IMR-90 (cell line): ENCODE results near the gene LONP1. TPM values are rescaled to one million over a fixed set of nuclear protein-coding genes. Genes with fewer than 3 reads are reported as not detected.

Experiments used
- ATAC-seq: fragments of 200-7000 bp; cut with Tn5 transposase; 2 replicates; pipeline ENCODE4 v1.9.1; 2020; ENCODE audit warnings: low read depth, mild to moderate bottlenecking, moderate library complexity
- BruUV-seq: library from RNA; stranded (reverse); fragments of 400-500 nt; replicated peaks from 2 replicates; lab custom pipeline; 2021; lab: Mats Ljungman, UMichigan
- CTCF ChIA-PET: fragments of 300-600 bp; formaldehyde crosslinking; extraction: SDS; loops from one replicate; lab custom pipeline; 2021; ENCODE audit warnings: antibody characterized with exemption; lab: Yijun Ruan, JAX
- POLR2A ChIA-PET: fragments of 300-600 bp; sonication (Branson Sonifier 250); formaldehyde crosslinking; loops from one replicate; lab custom pipeline; 2022; ENCODE audit warnings: antibody characterized with exemption; ENCODE audit not compliant: unreplicated experiment; lab: Charles Lee
- DNase-seq: peaks from one replicate; pipeline ENCODE4 v3.0.0; 2013
- H2AFZ ChIP-seq: replicated peaks from 2 replicates; pipeline ENCODE3; 2013; ENCODE audit warnings: low read length, mild to moderate bottlenecking; ENCODE audit not compliant: poor library complexity
- H2AK5ac ChIP-seq: 2 replicates; pipeline ENCODE4 v1.6.1; 2013; ENCODE audit warnings: low read depth, low read length, inconsistent platforms
- H2AK9ac ChIP-seq: replicated peaks from 2 replicates; pipeline ENCODE3; 2013; ENCODE audit warnings: mild to moderate bottlenecking, low read depth, low read length, moderate library complexity; ENCODE audit not compliant: poor library complexity
- H2BK120ac ChIP-seq: 2 replicates; pipeline ENCODE4 v1.6.1; 2013; ENCODE audit warnings: low read depth, low read length, inconsistent platforms
- H2BK15ac ChIP-seq: 3 replicates; pipeline ENCODE4 v1.6.1; 2013; ENCODE audit warnings: low read depth, low read length, inconsistent platforms
- H2BK20ac ChIP-seq: 2 replicates; pipeline ENCODE4 v1.6.1; 2013; ENCODE audit warnings: low read depth, mild to moderate bottlenecking, inconsistent platforms, low read length, moderate library complexity
- H2BK5ac ChIP-seq: 2 replicates; pipeline ENCODE4 v1.6.1; 2013; ENCODE audit warnings: mild to moderate bottlenecking, low read depth, low read length, inconsistent platforms; ENCODE audit not compliant: poor library complexity, severe bottlenecking
- H3K14ac ChIP-seq: replicated peaks from 2 replicates; pipeline ENCODE4 v1.6.1; 2013; ENCODE audit warnings: low read depth, low read length, inconsistent platforms
- H3K18ac ChIP-seq: 2 replicates; pipeline ENCODE4 v1.6.1; 2013; ENCODE audit warnings: low read depth, low read length, control low read depth
- H3K23ac ChIP-seq: 2 replicates; pipeline ENCODE4 v1.6.1; 2013; ENCODE audit warnings: low read depth, low read length, inconsistent platforms
- H3K27ac ChIP-seq: 2 replicates; pipeline ENCODE4 v1.5.1; 2013; ENCODE audit warnings: mild to moderate bottlenecking, control low read depth, low read length; ENCODE audit not compliant: insufficient read depth
- H3K27me3 ChIP-seq: 2 replicates; pipeline ENCODE4 v1.6.1; 2013; ENCODE audit warnings: low read length; ENCODE audit not compliant: control insufficient read depth, insufficient read depth
- H3K36me3 ChIP-seq: 2 replicates; pipeline ENCODE4 v1.6.1; 2013; ENCODE audit warnings: low read length, mixed read lengths; ENCODE audit not compliant: control insufficient read depth, insufficient read depth
- H3K4ac ChIP-seq: 2 replicates; pipeline ENCODE4 v1.6.1; 2013; ENCODE audit warnings: low read depth, low read length, inconsistent platforms
- H3K4me1 ChIP-seq: 2 replicates; pipeline ENCODE4 v1.6.1; 2013; ENCODE audit warnings: low read length, mixed read lengths; ENCODE audit not compliant: control insufficient read depth, insufficient read depth
- H3K4me2 ChIP-seq: 2 replicates; pipeline ENCODE4 v1.6.1; 2013; ENCODE audit warnings: low read depth, mild to moderate bottlenecking, control low read depth, low read length, moderate library complexity
- H3K4me3 ChIP-seq: 2 replicates; pipeline ENCODE4 v1.5.1; 2013; ENCODE audit warnings: low read depth, mild to moderate bottlenecking, control low read depth, low read length, moderate library complexity; ENCODE audit not compliant: insufficient read depth
- H3K56ac ChIP-seq: 2 replicates; pipeline ENCODE4 v1.6.1; 2013; ENCODE audit warnings: low read length, inconsistent platforms; ENCODE audit not compliant: insufficient read depth; ENCODE audit errors: extremely low read depth
- H3K79me1 ChIP-seq, 2 experiments: 2 replicates each; pipeline ENCODE4 v1.6.1; 2013; ENCODE audit warnings: low read length in 2 of 2, inconsistent platforms in 1 of 2, low read depth in 1 of 2
- H3K9ac ChIP-seq: 2 replicates; pipeline ENCODE4 v1.6.1; 2013; ENCODE audit warnings: low read depth, low read length, control low read depth
- H3K9me1 ChIP-seq: 2 replicates; pipeline ENCODE4 v1.6.1; 2013; ENCODE audit warnings: low read length, inconsistent platforms; ENCODE audit not compliant: insufficient read depth
- H3K9me3 ChIP-seq: 2 replicates; pipeline ENCODE4 v1.6.1; 2013; ENCODE audit warnings: low read length; ENCODE audit not compliant: control insufficient read depth, insufficient read depth
- H4K20me1 ChIP-seq: 2 replicates; pipeline ENCODE4 v1.6.1; 2013; ENCODE audit warnings: low read length, inconsistent platforms; ENCODE audit not compliant: insufficient read depth
- H4K5ac ChIP-seq: 2 replicates; pipeline ENCODE4 v1.6.1; 2013; ENCODE audit warnings: mild to moderate bottlenecking, low read depth, low read length, control low read depth
- H4K8ac ChIP-seq, 2 experiments: 2 replicates each; pipeline ENCODE4 v1.6.1; 2013; ENCODE audit warnings: low read depth in 2 of 2, low read length in 2 of 2, control low read depth in 1 of 2, inconsistent platforms in 1 of 2
- H4K91ac ChIP-seq: 2 replicates; pipeline ENCODE4 v1.6.1; 2013; ENCODE audit warnings: low read depth, low read length, inconsistent platforms; ENCODE audit not compliant: insufficient read depth
- BHLHE40 ChIP-seq: fragments of 150-350 bp; IDR thresholded peaks from 2 replicates; pipeline ENCODE4 v1.6.1; 2016; ENCODE audit warnings: mild to moderate bottlenecking, low read depth, low read length
- CEBPB ChIP-seq: IDR thresholded peaks from 2 replicates; pipeline ENCODE4 v1.6.1; 2012; ENCODE audit warnings: low read depth, low read length, improper control_type of control experiment
- CTCF ChIP-seq: conservative IDR thresholded peaks from 2 replicates; pipeline ENCODE4 v1.5.1; 2012; ENCODE audit warnings: mild to moderate bottlenecking, low read depth, low read length, improper control_type of control experiment
- ELK1 ChIP-seq: fragments of 150-350 bp; IDR thresholded peaks from 2 replicates; pipeline ENCODE4 v1.6.1; 2016; ENCODE audit warnings: low read depth, mild to moderate bottlenecking, low read length, moderate library complexity, borderline replicate concordance
- FOS ChIP-seq: fragments of 150-350 bp; IDR thresholded peaks from 2 replicates; pipeline ENCODE4 v1.6.1; 2016; ENCODE audit warnings: low read depth, low read length
- MAFK ChIP-seq: IDR thresholded peaks from 2 replicates; pipeline ENCODE4 v1.6.1; 2012; ENCODE audit warnings: low read depth, low read length, improper control_type of control experiment
- MAZ ChIP-seq: IDR thresholded peaks from 2 replicates; pipeline ENCODE4 v1.6.1; 2012; ENCODE audit warnings: low read depth, mild to moderate bottlenecking, low read length, improper control_type of control experiment, moderate library complexity, borderline replicate concordance
- MXI1 ChIP-seq: IDR thresholded peaks from 2 replicates; pipeline ENCODE4 v1.6.1; 2012; ENCODE audit warnings: low read depth, mild to moderate bottlenecking, low read length, moderate library complexity, borderline replicate concordance
- POLR2A ChIP-seq: IDR thresholded peaks from 2 replicates; pipeline ENCODE4 v1.6.1; 2012; ENCODE audit warnings: mild to moderate bottlenecking, low read depth, low read length
- RAD21 ChIP-seq: IDR thresholded peaks from 2 replicates; pipeline ENCODE4 v1.6.1; 2012; ENCODE audit warnings: low read length, improper control_type of control experiment
- RCOR1 ChIP-seq: IDR thresholded peaks from 2 replicates; pipeline ENCODE4 v1.6.1; 2012; ENCODE audit warnings: mild to moderate bottlenecking, low read length, improper control_type of control experiment; ENCODE audit not compliant: insufficient replicate concordance
- RFX5 ChIP-seq: IDR thresholded peaks from 2 replicates; pipeline ENCODE4 v1.8.0; 2012; ENCODE audit warnings: low read depth, mild to moderate bottlenecking, low read length, moderate library complexity
- SMC3 ChIP-seq: fragments of 150-350 bp; IDR thresholded peaks from 2 replicates; pipeline ENCODE4 v1.6.1; 2016; ENCODE audit warnings: low read depth, mild to moderate bottlenecking, antibody characterized with exemption, low read length, moderate library complexity
- USF2 ChIP-seq: fragments of 150-350 bp; IDR thresholded peaks from 2 replicates; pipeline ENCODE4 v1.6.1; 2017; ENCODE audit warnings: mild to moderate bottlenecking, antibody characterized with exemption, low read length, low read depth
- WGBS, 2 experiments: methylation state at CpG; one replicate each; pipeline versions ENCODE4 v1.1.5 to v1.1.7; 2013; ENCODE audit warnings: missing lambda C conversion rate in 2 of 2; ENCODE audit not compliant: insufficient read length in 1 of 2; ENCODE audit errors: extremely low coverage in 2 of 2; 5-methylcytosine and 5-hydroxymethylcytosine counted together
- dilution Hi-C: fragments of 300-500 bp; cut with HindIII; formaldehyde crosslinking; loops from one replicate; pipeline ENCODE4 v1.14.3; 2018; ENCODE audit warnings: low sequenced_read_pairs; ENCODE audit not compliant: unreplicated experiment
- in situ Hi-C: fragments of 300-500 bp; cut with MboI; formaldehyde crosslinking; loops from 3 replicates; pipeline ENCODE4 v1.14.3; 2019; ENCODE audit warnings: low sequenced_read_pairs, inconsistent platforms, mixed read lengths
- intact Hi-C: fragments of 100-400 bp; cut with micrococcal nuclease; formaldehyde crosslinking; loops from 2 replicates; pipeline ENCODE4 v1.10.0; 2022
- polyA plus RNA-seq, 3 experiments: library from polyadenylated mRNA; depleted of rRNA; stranded (reverse); fragments of >200 nt; gene quantifications; 2 replicates each; pipeline ENCODE4 v1.2.3, GENCODE V29; 2012; ENCODE audit warnings: low replicate concordance in 1 of 3
- total RNA-seq: library from RNA; depleted of rRNA; stranded (reverse); fragments of >200 nt; gene quantifications from 2 replicates; pipeline ENCODE4 v1.2.3, GENCODE V29; 2012

Gene LONP1
- total and polyA plus RNA-seq, 2 of the 4 experiments (the other 2 are of a cell fraction) = 64.2 to 93.2 TPM

- Histone ChIP-seq H4K20me1 (no peaks in the 10 kb centered on the region), H3K9me1 (peaks cover 3% of the 10 kb centered on the region; the same call in 1 of the 2 replicates), H3K4me2 (no peak overlapping the region), H2AFZ (no peak overlapping the region), H3K79me1 (peaks cover 15 to 19% of the 10 kb centered on the region in 2 experiments; a peak in 3 of 4 replicates), H3K4ac (no peak overlapping the region), H3K9ac (no peak overlapping the region), H2AK9ac (no peak overlapping the region), H2BK5ac (no peak overlapping the region), H3K9me3 (no peaks in the 10 kb centered on the region), H3K36me3 (no peaks in the 10 kb centered on the region), H4K8ac (no peak overlapping the region), H3K4me1 (peaks cover 7% of the 10 kb centered on the region), H3K14ac (no peak overlapping the region), H2BK120ac (no peak overlapping the region), H3K56ac (no peak overlapping the region), H2BK15ac (no peak overlapping the region), H4K91ac (no peak overlapping the region), H4K5ac (no peak overlapping the region), H2BK20ac (no peak overlapping the region), H2AK5ac (no peak overlapping the region; the same call in 1 of the 2 replicates), H3K27me3 (no peaks in the 10 kb centered on the region), H3K18ac (no peak overlapping the region), H3K23ac (no peak overlapping the region), H3K4me3 (no peak overlapping the region), H3K27ac (no peak overlapping the region)
- ATAC-seq = no peak
- POLR2A ChIA-PET = no interaction called here
- no TSS peak for BruUV-seq
- dilution Hi-C loops (no loop called here), in situ Hi-C loops (no loop called here), intact Hi-C loops (no loop called here)
- CTCF ChIA-PET = no interaction called here
- DNase-seq = no peak
- 86% methylated on average over 2 of the region's 3 CpGs; no CpG with 5 or more reads in 1 of the 2 experiments for WGBS, 2 experiments
- no peak for TF ChIP-seq CTCF
- TF ChIP-seq MAFK = no peak
- TF ChIP-seq FOS = no peak
- no peak for TF ChIP-seq RCOR1
- TF ChIP-seq MAZ = no peak
- no peak for TF ChIP-seq BHLHE40
- no peak for TF ChIP-seq RAD21
- no peak for TF ChIP-seq SMC3
- no peak for TF ChIP-seq POLR2A
- TF ChIP-seq MXI1 = no peak
- no peak for TF ChIP-seq USF2
- TF ChIP-seq ELK1 = no peak
- TF ChIP-seq RFX5 = no peak
- TF ChIP-seq CEBPB = no peak
These were observed 37.9 kb downstream of the LONP1 start for GRCh38 chr19:5682107-5682482.
